Measurements from ENCODE around the gene PEX5L. TPM values are rescaled to one million over a fixed set of nuclear protein-coding genes. Genes with fewer than 3 reads are reported as not detected.

The PEX5L gene
- total and polyA plus RNA-seq, 4 experiments from 2014 or later: 0.06 TPM; not detected in 3

DNA sequence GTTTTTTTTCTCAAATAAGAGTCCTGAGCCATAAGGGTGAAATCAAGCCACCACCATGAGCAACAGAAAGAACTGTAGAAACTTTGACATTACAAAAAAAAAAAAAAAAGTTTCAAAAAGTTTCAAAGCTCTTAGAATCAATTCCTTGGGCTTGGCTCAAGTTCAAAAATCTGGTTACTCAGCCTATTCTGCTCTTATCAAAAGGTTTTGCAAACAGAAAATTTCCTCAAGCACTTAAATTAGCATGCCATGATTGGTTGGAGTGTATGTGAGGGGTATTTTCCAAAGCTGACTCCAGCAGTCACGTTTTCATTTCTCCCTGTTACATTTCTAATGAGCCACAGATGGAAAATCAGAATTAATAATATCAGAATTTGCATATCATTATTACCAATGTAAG is 12.1 kb upstream of the PEX5L start:
- no peaks in the 10 kb centered on the region for H3K36me3 Mint-ChIP-seq
- H3K4me1 Mint-ChIP-seq: no peaks in the 10 kb centered on the region
- H3K4me3 Mint-ChIP-seq: no peak overlapping the region
- H3K27me3 Mint-ChIP-seq: peaks cover 0 to 4% of the 10 kb centered on the region in 2 donors
- Histone ChIP-seq H3K27ac (ENCODE audit: low read depth, low read length) (no peak overlapping the region), H3K4me1 (ENCODE audit: insufficient read depth, low read length) (no peaks in the 10 kb centered on the region), H3K9me3 (ENCODE audit: control insufficient read depth in 1 of 2, low read length in 2 of 2) (no peaks in the 10 kb centered on the region), H3K4me3 (ENCODE audit: low read length in 2 of 2) (no peak overlapping the region), H3K36me3 (ENCODE audit: insufficient read depth, low read length) (no peaks in the 10 kb centered on the region), H3K27me3 (ENCODE audit: insufficient read depth, low read length) (no peaks in the 10 kb centered on the region)
- no peak for DNase-seq
- peaks cover 0 to 3% (median 0%) of the 10 kb centered on the region in 8 donors for H3K9me3 Mint-ChIP-seq
- intact Hi-C loops (cut with micrococcal nuclease): no loop called here
- H3K27ac Mint-ChIP-seq: no peak overlapping the region
- POLR2A ChIA-PET (ENCODE audit: partially characterized antibody): no interaction called here
- CTCF ChIA-PET (ENCODE audit: partially characterized antibody): no interaction called here

DNA sequence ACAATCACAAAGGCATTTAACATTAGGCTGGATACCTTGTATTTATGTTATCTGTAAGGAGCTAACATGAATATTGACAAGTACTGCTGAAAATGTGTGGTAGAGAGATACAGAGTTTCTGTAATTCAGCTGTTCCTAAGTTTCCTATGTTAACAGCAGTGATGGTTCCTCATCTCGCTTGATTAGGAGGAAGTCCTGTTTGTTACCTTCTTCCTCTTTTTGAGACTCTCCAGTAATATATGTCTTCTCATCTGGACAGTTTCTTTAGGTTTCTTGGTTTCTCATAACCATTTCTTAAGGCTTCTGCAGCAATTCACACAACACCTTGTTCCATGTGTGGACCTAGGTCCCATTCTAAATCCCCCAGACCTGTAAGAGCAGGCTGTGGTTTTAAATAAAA is 11.4 kb upstream of the PEX5L start:
- Histone ChIP-seq H3K36me3 (ENCODE audit: insufficient read depth, low read length) (no peaks in the 10 kb centered on the region), H3K27me3 (ENCODE audit: insufficient read depth, low read length) (no peaks in the 10 kb centered on the region), H3K4me3 (ENCODE audit: low read length in 2 of 2) (no peak overlapping the region), H3K27ac (ENCODE audit: low read depth, low read length) (no peak overlapping the region), H3K4me1 (ENCODE audit: insufficient read depth, low read length) (no peaks in the 10 kb centered on the region), H3K9me3 (ENCODE audit: control insufficient read depth in 1 of 2, low read length in 2 of 2) (no peaks in the 10 kb centered on the region)
- H3K27ac Mint-ChIP-seq: no peak overlapping the region
- POLR2A ChIA-PET (ENCODE audit: partially characterized antibody): no interaction called here
- intact Hi-C loops (cut with micrococcal nuclease): no loop called here
- no peak overlapping the region for H3K4me3 Mint-ChIP-seq
- CTCF ChIA-PET (ENCODE audit: partially characterized antibody): no interaction called here
- DNase-seq: no peak
- no peaks in the 10 kb centered on the region for H3K36me3 Mint-ChIP-seq
- H3K27me3 Mint-ChIP-seq: peaks cover 0 to 4% of the 10 kb centered on the region in 2 donors
- no peaks in the 10 kb centered on the region for H3K4me1 Mint-ChIP-seq
- H3K9me3 Mint-ChIP-seq: peaks cover 0 to 3% (median 0%) of the 10 kb centered on the region in 8 donors

DNA sequence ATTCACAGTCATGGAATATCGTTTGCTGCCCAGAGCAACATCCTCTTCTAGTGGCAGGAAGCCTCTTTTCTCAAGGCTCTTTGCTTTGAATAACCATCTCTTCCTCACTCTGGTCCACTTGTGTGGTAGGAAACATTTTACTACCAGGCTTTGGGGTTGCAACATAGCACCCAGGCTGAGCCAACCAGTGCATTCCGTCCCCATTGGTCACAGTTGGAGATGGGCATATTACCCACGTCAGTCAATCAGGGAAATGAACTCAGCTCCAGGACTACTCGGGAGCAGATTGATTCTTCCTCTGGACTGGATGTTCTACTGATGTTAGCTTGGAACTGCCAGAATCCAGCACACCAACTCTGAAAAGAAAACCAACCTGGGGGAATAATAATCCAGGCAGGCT is 4.2 kb upstream of the PEX5L start:
- H3K4me3 Mint-ChIP-seq: no peak overlapping the region
- Histone ChIP-seq H3K4me1 (ENCODE audit: insufficient read depth, low read length) (peaks cover 5% of the 10 kb centered on the region), H3K4me3 (ENCODE audit: low read length in 2 of 2) (no peak overlapping the region), H3K27ac (ENCODE audit: low read depth, low read length) (no peak overlapping the region), H3K36me3 (ENCODE audit: insufficient read depth, low read length) (no peaks in the 10 kb centered on the region), H3K27me3 (ENCODE audit: insufficient read depth, low read length) (peaks cover 8% of the 10 kb centered on the region), H3K9me3 (ENCODE audit: control insufficient read depth in 1 of 2, low read length in 2 of 2) (no peaks in the 10 kb centered on the region)
- H3K27me3 Mint-ChIP-seq: peaks cover 17 to 20% of the 10 kb centered on the region in 2 donors
- H3K4me1 Mint-ChIP-seq: peaks cover 3 to 12% (median 9%) of the 10 kb centered on the region in 4 donors
- no peak overlapping the region for H3K27ac Mint-ChIP-seq
- intact Hi-C loops (cut with micrococcal nuclease): no loop called here
- H3K9me3 Mint-ChIP-seq: peaks cover 0 to 11% (median 5%) of the 10 kb centered on the region in 8 donors
- ChIA-PET CTCF (ENCODE audit: partially characterized antibody) (no interaction called here), POLR2A (ENCODE audit: partially characterized antibody) (no interaction called here)
- no peak for DNase-seq
- H3K36me3 Mint-ChIP-seq: no peaks in the 10 kb centered on the region

DNA sequence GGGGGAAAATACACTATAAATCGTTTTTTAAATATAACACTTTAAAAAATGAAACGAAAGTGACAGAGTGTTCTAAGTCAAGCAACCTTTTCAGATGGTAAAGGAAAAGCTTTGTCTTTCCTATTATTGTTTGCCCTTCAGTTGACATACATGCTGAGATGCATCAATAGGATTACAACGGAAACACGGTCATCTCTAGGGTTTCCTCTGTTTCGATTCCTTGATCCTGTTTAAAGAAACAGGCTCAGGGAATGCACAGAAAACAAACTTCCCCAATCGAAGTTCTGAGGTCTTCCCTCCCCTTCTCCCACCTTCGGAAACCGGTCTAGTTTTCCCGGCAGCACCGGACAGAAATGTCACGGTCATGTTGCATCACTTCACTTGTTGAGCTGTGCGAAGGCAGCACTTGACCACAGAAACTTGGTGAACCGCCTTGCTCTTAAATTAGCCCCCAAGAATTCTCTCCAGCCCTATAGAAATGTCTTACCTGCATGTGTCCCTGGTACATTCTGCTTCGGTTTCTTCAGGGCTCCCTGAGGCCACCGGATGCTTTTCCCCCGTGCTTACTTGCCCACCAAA is 556 bp downstream of the PEX5L start:
- no peak for DNase-seq
- Mint-ChIP-seq H3K4me1 (peaks cover 5 to 16% (median 12%) of the 10 kb centered on the region in 4 donors), H3K4me3 (peak overlapping the region in 7 of 8 donors; percentile 48 to 82 (median 73)), H3K27me3 (peaks cover 31% of the 10 kb centered on the region in 2 donors), H3K27ac (no peak overlapping the region), H3K36me3 (no peaks in the 10 kb centered on the region), H3K9me3 (peaks cover 0 to 9% (median 4%) of the 10 kb centered on the region in 8 donors)
- POLR2A ChIA-PET (ENCODE audit: partially characterized antibody): no interaction called here
- H3K4me3 ChIP-seq (ENCODE audit: low read length in 2 of 2): no peak overlapping the region
- H3K36me3 ChIP-seq (ENCODE audit: insufficient read depth, low read length): no peaks in the 10 kb centered on the region
- no peak overlapping the region for H3K27ac ChIP-seq (ENCODE audit: low read depth, low read length)
- CTCF ChIA-PET (ENCODE audit: partially characterized antibody): no interaction called here
- peaks cover 8% of the 10 kb centered on the region for H3K27me3 ChIP-seq (ENCODE audit: insufficient read depth, low read length)
- no peaks in the 10 kb centered on the region for H3K9me3 ChIP-seq (ENCODE audit: control insufficient read depth in 1 of 2, low read length in 2 of 2)
- intact Hi-C loops (cut with micrococcal nuclease): no loop called here
- peaks cover 5% of the 10 kb centered on the region for H3K4me1 ChIP-seq (ENCODE audit: insufficient read depth, low read length)

DNA sequence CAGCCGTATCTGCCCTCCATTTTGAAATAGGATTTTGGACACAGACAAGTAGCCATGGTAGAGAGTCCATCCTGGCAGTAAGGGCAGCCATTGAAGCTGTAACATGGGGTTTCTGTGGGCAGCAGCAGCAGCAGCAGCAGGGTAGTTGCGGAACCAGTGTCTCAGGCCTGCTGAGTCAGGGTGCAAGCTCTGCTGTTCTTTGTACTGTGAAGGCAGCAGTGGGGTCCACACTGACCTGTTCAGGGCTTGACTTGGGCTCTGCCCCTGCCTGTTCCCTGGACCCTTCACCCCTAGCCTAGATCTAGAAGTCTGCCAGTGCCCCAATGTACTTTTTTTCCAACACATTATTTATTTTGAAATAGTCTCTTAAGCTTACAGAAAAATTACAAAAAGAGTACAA is 9.7 kb downstream of the PEX5L start:
- no peaks in the 10 kb centered on the region for H3K9me3 ChIP-seq (ENCODE audit: control insufficient read depth in 1 of 2, low read length in 2 of 2)
- no peaks in the 10 kb centered on the region for H3K36me3 Mint-ChIP-seq
- no peak overlapping the region for H3K27ac ChIP-seq (ENCODE audit: low read depth, low read length)
- intact Hi-C loops (cut with micrococcal nuclease): no loop called here
- no peak for DNase-seq
- no peak overlapping the region for H3K4me3 ChIP-seq (ENCODE audit: low read length in 2 of 2)
- H3K27me3 Mint-ChIP-seq: peaks cover under 1 to 3% of the 10 kb centered on the region in 2 donors
- ChIA-PET CTCF (ENCODE audit: partially characterized antibody) (no interaction called here), POLR2A (ENCODE audit: partially characterized antibody) (no interaction called here)
- H3K4me3 Mint-ChIP-seq: no peak overlapping the region
- H3K9me3 Mint-ChIP-seq: peaks cover 0 to 3% (median 0%) of the 10 kb centered on the region in 8 donors
- no peaks in the 10 kb centered on the region for H3K4me1 ChIP-seq (ENCODE audit: insufficient read depth, low read length)
- no peaks in the 10 kb centered on the region for H3K27me3 ChIP-seq (ENCODE audit: insufficient read depth, low read length)
- H3K4me1 Mint-ChIP-seq: no peaks in the 10 kb centered on the region
- H3K36me3 ChIP-seq (ENCODE audit: insufficient read depth, low read length): no peaks in the 10 kb centered on the region
- H3K27ac Mint-ChIP-seq: no peak overlapping the region

DNA sequence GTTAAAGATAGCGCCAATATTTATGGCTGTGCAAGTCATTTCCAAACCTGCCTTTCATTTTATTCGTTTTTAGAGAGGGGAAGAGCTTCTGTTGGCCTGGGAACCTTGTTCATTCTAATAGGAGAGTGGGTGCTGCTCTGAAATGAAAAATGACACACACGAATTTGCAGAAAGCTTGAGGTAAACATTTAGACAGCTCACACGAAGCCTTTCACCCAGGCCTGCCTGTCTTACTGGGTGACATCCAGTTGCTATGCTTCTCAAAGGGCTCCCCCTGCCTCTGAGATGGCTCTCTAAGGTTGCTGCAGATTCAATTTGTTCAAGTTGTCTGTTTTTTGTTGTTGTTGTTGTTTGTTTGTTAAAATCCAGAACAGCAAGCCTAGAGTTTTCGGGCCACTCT is 18.2 kb downstream of the PEX5L start:
- no peak overlapping the region for H3K4me3 Mint-ChIP-seq
- no peaks in the 10 kb centered on the region for H3K4me1 Mint-ChIP-seq
- ChIA-PET POLR2A (ENCODE audit: partially characterized antibody) (no interaction called here), CTCF (ENCODE audit: partially characterized antibody) (no interaction called here)
- Histone ChIP-seq H3K9me3 (ENCODE audit: control insufficient read depth in 1 of 2, low read length in 2 of 2) (no peaks in the 10 kb centered on the region), H3K4me1 (ENCODE audit: insufficient read depth, low read length) (no peaks in the 10 kb centered on the region), H3K4me3 (ENCODE audit: low read length in 2 of 2) (no peak overlapping the region), H3K27ac (ENCODE audit: low read depth, low read length) (no peak overlapping the region), H3K36me3 (ENCODE audit: insufficient read depth, low read length) (no peaks in the 10 kb centered on the region), H3K27me3 (ENCODE audit: insufficient read depth, low read length) (no peaks in the 10 kb centered on the region)
- no peak for DNase-seq
- H3K9me3 Mint-ChIP-seq: no peaks in the 10 kb centered on the region
- no peak overlapping the region for H3K27ac Mint-ChIP-seq
- H3K27me3 Mint-ChIP-seq: no peaks in the 10 kb centered on the region
- intact Hi-C loops (cut with micrococcal nuclease): no loop called here
- no peaks in the 10 kb centered on the region for H3K36me3 Mint-ChIP-seq

DNA sequence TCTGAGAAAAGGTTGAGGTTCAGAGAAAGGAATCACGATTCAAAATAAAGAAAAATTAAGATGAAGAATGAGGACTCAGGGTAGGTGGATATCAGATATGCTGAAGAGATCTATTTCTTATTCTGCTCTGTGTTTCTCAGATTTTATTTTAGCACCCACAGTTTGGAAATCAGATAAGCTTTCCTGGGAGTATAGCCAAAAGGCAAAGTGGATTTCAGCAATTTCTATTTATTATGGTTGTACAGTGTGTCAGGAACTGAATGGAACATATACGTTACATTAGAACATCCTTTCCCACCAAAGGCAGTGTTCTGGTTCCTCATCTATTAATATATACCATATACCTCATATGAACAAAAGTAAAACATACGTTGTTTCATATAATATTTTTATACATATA is 18.9 kb downstream of the PEX5L start:
- Mint-ChIP-seq H3K9me3 (no peaks in the 10 kb centered on the region), H3K27ac (no peak overlapping the region), H3K4me3 (no peak overlapping the region), H3K36me3 (no peaks in the 10 kb centered on the region), H3K4me1 (no peaks in the 10 kb centered on the region), H3K27me3 (no peaks in the 10 kb centered on the region)
- Histone ChIP-seq H3K27me3 (ENCODE audit: insufficient read depth, low read length) (no peaks in the 10 kb centered on the region), H3K4me1 (ENCODE audit: insufficient read depth, low read length) (no peaks in the 10 kb centered on the region), H3K4me3 (ENCODE audit: low read length in 2 of 2) (no peak overlapping the region), H3K27ac (ENCODE audit: low read depth, low read length) (no peak overlapping the region), H3K9me3 (ENCODE audit: control insufficient read depth in 1 of 2, low read length in 2 of 2) (no peaks in the 10 kb centered on the region), H3K36me3 (ENCODE audit: insufficient read depth, low read length) (no peaks in the 10 kb centered on the region)
- DNase-seq: no peak
- ChIA-PET CTCF (ENCODE audit: partially characterized antibody) (no interaction called here), POLR2A (ENCODE audit: partially characterized antibody) (no interaction called here)
- intact Hi-C loops (cut with micrococcal nuclease): no loop called here

DNA sequence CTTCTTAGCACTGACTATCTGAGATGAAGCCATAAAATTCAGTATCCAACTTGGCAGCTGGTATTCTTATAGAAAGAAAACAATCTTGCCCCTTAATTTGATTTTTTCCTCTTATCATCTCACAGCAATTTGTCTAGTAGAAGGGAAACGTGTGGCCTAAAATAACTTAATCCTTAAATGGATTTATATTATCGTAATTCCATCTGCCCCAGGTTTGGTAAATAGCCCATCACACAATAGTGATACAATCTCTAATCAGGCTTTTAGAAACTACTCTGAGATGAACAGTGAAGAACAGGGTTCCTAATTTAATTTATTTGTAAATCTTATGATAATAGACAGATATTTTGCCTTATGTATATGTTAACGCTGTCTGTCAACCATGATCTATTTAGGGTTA is 24.8 kb downstream of the PEX5L start:
- Mint-ChIP-seq H3K9me3 (peaks cover 0 to 29% (median 13%) of the 10 kb centered on the region in 8 donors), H3K27ac (no peak overlapping the region), H3K27me3 (no peaks in the 10 kb centered on the region), H3K4me3 (no peak overlapping the region), H3K36me3 (peaks cover 0 to 5% of the 10 kb centered on the region in 2 donors), H3K4me1 (no peaks in the 10 kb centered on the region)
- ChIA-PET POLR2A (ENCODE audit: partially characterized antibody) (no interaction called here), CTCF (ENCODE audit: partially characterized antibody) (no interaction called here)
- no peaks in the 10 kb centered on the region for H3K36me3 ChIP-seq (ENCODE audit: insufficient read depth, low read length)
- H3K4me3 ChIP-seq (ENCODE audit: low read length in 2 of 2): no peak overlapping the region
- no peaks in the 10 kb centered on the region for H3K9me3 ChIP-seq (ENCODE audit: control insufficient read depth in 1 of 2, low read length in 2 of 2)
- intact Hi-C loops (cut with micrococcal nuclease): no loop called here
- H3K27ac ChIP-seq (ENCODE audit: low read depth, low read length): no peak overlapping the region
- DNase-seq: no peak
- no peaks in the 10 kb centered on the region for H3K4me1 ChIP-seq (ENCODE audit: insufficient read depth, low read length)
- H3K27me3 ChIP-seq (ENCODE audit: insufficient read depth, low read length): no peaks in the 10 kb centered on the region
